CD4-positive, alpha-beta T cell treated with Interleukin-21 for 1 hour (primary cell): ENCODE measurements around the gene CDX2.

ENCODE experiments used
- DNase-seq: peaks from one replicate; pipeline ENCODE4 v3.0.0-alpha.2; 2020

The CDX2 gene

DNA sequence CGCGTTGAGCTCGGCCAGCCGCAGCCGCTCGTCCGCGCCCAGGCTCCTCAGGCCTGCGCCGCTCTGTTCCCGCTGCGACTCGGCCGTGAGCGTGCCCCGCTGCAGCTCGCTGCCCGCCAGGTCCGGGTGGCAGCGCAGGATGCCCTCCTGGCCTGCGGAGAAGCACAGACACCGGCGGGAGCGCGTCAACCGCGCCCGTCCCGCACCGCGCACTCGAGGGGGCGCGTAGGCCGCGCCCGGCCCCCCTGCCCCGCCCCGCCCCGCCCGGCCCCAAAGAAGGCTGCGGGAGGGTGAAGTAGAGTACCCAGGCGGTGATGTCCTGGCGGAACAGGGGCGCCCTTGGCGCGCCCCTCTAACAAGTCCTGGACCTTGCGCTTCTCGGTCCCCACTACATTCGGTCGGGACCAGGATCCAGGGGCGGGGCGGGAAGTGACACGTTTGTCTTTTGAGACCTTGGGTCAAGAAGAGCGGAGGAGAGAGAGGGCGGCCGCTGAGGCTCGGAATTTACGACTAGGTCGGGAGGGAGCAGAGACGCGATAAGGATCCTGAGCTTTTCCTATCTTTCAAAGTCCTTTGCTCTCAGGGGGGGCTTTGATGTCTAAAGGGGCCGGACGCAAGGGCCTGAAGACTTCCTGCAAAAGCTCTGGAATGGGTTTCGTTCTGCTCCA, 9.3 kb upstream of the CDX2 start:
- no peak for DNase-seq

DNA sequence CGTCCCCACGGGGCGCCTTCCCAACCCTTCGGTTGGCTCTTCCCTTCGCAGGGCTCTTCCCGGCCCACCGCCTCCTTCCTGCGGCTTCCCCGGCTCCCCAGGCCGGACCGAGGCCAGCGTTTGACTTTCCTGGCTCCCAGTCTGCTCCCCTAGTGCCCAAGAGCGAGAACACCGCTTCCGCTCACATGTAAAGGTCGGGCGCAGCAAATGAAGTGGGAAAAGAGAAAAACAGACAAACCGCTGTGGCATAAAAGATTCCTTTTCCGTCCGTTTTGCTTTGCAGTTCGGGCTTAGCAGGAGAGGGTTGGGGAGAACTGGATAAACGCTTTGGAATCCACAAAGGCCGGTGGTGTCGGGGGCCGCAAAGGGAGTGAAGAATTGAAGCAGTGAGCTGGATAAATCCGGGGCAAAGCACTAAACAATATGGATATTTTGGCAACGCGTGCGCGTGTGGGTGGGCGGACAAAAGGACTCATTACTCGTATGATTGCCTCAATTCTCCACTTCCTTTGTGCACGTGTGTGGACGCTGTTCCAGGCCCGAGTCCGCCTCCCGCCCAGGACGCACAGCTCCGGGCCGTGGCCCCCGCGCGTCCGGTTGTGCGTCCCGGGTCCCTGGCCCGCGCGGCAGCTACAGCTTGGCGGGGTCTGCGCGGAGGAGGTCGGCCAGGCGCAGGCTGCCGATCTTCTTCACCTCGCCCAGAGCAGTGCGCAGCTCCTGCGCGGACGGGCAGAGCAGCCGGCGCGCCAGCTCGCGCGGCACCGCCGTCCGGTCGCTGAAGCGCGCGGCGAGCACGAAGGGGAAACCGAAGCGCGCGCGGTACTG, 8.6 kb upstream of the CDX2 start:
- DNase-seq: no peak

- DNase-seq: no peak
Measured at GRCh38 chr13:27976362-27977091, 7.4 kb upstream of the CDX2 start.

- no peak for DNase-seq
Measured at GRCh38 chr13:27975564-27976361, 6.6 kb upstream of the CDX2 start.

DNA sequence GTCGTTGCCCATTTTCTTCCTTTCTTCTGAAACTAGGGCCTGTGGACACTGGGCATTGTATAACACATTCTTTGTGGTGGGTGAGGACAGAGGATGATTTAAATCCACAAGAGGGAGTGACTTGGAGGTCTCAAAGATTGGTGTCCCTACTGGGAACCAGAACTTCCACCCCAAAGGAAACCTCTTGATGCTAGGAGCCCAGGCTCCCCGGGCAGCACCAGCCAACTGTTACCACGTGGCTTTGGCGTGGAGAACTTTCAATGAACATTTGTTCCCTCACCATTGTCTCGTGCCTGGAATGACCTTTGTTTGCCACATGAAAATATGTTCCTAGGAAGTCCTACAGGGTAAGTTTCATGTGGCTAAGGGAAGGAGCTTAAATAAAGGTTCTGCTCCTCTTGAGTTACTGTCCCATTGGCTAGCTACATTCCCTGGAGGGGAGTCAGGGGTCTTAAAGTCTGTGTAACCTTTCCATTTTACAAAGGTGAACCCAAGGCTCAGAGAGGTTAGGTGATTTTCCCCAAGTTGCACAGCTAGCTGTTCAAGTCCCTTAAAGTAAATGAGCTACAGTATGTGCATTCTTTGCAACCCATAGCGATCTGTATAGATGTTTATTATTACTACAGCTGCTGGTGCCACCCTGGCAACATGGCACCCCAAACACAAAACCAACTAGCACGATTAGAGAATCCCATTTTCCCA, 5.0 kb upstream of the CDX2 start:
- DNase-seq: no peak

- no peak for DNase-seq
Measured at GRCh38 chr13:27973291-27973690, 4.2 kb upstream of the CDX2 start.

- no peak for DNase-seq
Measured at GRCh38 chr13:27972478-27972820, 3.3 kb upstream of the CDX2 start.

DNA sequence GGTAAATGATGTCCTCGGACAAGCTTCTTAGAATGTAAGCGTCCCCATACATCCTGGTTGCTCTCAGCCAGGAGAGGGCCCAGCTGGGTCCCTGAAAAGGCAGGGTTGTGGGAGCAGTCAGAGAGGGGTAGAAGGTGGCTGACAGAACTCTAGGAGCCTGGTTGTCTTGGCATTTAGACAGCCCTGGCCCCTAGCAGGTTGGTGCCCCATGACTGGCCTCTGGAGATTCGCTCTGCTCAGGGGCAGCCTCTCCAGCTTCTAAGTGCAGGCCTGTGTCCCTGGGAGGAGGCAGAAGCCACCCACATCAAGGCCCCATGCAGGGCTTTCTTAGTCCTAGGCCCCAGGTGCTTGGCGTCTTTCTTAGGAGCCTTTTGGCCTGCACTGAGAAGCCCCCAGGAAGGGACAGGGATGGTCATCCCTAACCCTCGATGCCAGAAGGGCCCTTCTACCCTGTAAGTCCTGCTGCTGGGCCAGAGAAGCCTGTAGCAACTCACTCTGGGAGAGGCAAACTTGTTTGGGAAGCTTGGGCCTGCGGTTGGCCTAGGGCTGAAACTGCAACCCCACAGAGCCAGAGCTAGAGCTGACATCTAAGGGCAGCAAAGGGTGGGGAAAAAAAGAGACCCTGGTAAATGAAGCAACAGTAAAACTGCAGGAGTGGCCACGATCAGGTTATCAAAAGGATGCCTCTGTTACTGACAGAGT, 2.8 kb upstream of the CDX2 start:
- DNase-seq: no peak

DNA sequence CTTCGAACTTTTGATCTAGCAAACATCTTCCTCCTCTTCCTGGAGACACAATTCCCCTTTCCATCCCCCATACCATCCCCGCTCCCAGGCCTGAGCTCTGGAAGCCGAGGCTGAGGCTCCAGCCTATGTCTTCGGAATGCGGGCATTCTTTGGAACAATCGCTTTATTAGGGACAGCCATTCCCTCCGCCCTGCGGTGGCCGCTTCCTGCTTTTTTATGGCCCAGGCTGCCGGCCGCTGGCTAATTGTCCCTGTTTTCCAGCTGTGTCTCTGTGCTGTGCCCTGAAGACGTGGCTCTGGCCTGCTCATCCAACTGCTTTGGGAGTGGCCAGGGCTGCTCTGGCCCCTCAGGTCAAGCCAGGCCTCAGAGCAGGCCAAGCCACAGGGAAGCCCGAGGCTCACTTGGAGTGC, 2.1 kb upstream of the CDX2 start:
- DNase-seq: no peak

DNA sequence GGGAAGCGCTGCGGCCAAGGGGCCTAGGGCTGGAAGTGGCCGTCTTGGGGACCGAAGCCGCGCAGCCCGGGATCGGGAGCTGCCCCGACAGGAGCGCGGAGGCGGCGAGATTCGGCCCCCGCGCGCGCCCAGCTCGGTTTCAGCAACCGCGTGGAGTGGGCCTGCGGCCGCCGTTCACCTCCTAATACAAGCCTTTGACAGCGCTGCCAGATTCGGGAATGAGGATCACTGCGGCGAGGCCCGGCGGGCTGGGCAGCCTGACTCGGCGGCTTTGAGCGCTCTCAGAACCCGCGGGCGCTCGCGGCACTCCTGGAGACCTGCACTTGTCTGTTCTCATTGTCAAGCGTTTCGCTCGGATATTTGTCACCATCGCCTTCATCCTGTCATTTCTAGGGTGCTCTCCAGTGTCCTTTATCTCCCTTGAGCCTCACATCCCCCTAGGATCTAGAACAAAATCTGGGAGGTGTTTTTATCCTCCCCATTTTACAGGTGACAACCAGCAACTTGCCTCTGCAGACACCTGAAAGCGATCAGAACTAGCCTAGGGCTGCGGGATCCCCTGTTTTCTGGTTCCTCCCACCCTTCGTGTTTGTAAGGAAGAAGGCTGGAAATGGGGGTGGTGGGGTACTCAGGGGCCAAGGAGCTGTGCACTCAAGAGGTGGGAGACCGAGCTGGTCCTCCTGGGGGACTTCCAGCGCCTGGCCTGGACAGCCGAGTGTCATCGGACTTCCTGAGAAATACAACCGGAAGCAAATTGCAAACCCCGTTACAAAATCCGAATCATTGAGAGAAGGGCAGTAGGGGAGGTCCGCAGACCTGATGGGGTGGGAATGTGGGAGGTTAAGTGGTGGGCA, 1.5 kb upstream of the CDX2 start:
- DNase-seq: no peak

DNA sequence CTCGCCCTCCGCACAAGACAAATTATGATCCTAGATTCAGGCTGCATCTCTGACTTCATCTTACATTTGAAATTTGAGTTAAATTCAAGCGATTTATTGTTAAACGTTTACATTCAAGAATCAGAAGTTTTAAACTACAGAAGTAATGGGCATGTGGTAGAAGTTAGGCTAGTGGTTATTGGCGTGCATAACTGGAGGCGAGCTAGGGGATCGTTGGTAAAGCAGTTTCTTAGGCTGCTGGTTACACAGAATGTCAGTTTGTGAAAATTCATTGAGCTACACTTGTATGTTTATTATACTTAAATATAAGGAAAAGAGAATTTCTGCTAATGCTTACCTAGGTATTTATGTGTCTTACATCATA, 733 bp upstream of the CDX2 start:
- no peak for DNase-seq

DNA sequence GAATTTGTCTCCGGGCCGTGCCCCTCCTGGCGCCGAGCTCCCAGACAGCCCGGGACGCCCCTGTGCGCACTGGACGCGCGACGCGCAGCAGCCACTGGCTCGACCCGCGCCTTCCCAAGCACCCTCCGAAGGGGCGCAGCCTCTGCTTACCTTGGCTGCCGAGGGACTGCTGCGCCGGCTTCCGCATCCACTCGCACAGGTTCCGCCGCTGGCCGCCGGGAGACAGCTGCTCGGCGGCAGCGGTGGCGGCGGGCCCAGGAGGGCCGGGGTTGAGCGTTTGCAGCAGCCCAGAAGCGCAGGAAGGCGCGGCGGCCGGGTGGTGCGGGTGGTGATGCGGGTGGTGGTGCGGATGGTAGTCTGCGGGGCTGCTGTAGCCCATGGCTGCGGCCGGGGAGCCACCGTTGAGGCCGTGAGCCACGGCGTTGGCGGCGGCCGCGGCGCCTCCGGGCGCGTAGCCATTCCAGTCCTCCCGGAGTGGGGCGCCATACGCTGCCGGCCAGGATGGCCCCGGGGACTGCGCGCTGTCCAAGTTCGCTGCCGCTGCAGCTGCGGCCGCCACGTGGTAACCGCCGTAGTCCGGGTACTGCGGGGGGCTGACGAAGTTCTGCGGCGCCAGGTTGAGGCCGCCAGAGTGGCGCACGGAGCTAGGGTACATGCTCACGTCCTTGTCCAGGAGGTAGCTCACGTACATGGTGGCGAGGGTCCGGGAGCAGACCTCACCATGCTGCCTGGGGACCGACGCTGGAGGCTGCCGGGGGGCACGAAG, 616 bp downstream of the CDX2 start:
- no peak for DNase-seq

GRCh38 chr13:27967736-27968315, 1.3 kb downstream of the CDX2 start:
- DNase-seq: no peak

DNA sequence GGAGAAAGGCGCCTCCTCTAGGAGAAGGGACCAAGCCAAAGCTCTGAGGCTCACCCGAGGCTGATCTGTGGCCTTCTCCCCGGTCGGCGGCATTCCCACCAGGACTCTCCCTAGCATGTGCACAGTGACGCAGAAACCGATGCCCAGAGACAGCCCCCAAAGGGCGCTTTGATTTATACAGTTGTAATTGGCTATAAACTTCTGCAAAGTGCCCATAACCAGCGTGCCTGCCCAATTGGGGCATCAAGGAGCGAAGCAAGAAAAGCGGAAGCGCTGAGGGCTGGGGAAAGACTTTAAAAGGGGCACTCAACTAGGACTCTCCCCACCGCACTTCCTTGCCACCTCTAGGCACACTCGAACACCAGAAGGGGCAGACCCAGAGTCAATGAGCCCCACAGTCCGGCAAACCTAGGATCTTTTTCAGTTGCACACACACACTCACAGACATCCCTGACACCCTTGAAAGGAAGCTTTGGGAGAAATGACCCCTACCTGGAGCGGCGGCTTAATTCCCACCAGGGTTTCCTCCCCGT, 1.8 kb downstream of the CDX2 start:
- DNase-seq: no peak

GRCh38 chr13:27966641-27967202, 2.4 kb downstream of the CDX2 start:
- no peak for DNase-seq

- no peak for DNase-seq
Measured at GRCh38 chr13:27965740-27966640, 3.1 kb downstream of the CDX2 start.

DNA sequence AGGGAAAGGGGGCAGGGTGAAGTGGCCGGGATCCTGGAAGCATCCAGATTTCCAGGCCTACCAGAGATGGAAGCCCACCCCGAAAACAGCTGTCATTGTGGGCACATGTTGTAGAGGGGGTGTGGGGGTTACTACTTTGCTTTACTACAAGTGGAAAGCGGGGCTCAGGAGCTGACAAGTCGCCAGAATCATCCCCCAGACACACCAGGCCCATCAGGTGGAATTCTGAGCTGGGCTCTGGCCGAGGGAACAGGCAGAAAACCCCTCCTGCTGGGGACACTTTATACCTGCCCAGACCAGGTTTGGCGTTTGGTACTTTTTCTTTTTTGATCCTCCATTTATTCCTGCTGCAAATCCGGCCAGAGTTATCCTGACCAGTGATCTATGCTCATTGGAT, 3.8 kb downstream of the CDX2 start:
- no peak for DNase-seq

GRCh38 chr13:27964741-27965323, 4.3 kb downstream of the CDX2 start:
- DNase-seq: no peak
